ENCODE results near the gene C1orf21.

C1orf21 gene

DNA sequence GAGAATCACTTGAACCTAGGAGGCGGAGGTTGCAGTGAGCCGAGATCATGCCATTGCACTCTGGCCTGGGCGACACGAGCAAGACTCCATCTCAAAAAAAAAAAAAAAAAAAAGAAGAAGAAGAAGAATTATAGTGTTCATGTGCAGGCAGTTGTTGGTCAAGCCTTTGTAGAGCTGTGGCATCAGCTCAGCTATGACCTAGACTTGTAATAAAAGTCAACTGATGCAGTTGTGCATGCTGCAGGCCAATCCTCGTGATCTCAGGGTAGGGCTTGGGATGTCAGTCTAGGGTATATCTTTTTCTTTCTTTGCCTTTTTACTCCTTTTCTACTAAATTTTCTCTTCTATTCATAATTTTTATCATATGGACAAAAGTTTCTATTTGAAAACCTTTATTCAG is 76.2 kb downstream of the C1orf21 start:
- Mint-ChIP-seq H3K4me3 (no peak overlapping the region), H3K27ac (no peak overlapping the region), H3K36me3 (no peaks in the 10 kb centered on the region), H3K4me1 (peaks cover 0 to 4% of the 10 kb centered on the region in 2 donors), H3K27me3 (peaks cover 0 to 3% of the 10 kb centered on the region in 2 donors), H3K9me3 (no peaks in the 10 kb centered on the region)
- no peak for ATAC-seq (replicated peaks)
- no peak for DNase-seq

- peaks cover 0 to 4% of the 10 kb centered on the region in 2 donors for H3K4me1 Mint-ChIP-seq
- no peak overlapping the region for H3K4me3 Mint-ChIP-seq
- peaks cover 0 to 3% of the 10 kb centered on the region in 2 donors for H3K27me3 Mint-ChIP-seq
- no peak overlapping the region for H3K27ac Mint-ChIP-seq
- no peaks in the 10 kb centered on the region for H3K9me3 Mint-ChIP-seq
- H3K36me3 Mint-ChIP-seq, result no peaks in the 10 kb centered on the region
- ATAC-seq (replicated peaks), result no peak
- no peak for DNase-seq
Measured at GRCh38 chr1:184463680-184464079, 76.9 kb downstream of the C1orf21 start.

DNA sequence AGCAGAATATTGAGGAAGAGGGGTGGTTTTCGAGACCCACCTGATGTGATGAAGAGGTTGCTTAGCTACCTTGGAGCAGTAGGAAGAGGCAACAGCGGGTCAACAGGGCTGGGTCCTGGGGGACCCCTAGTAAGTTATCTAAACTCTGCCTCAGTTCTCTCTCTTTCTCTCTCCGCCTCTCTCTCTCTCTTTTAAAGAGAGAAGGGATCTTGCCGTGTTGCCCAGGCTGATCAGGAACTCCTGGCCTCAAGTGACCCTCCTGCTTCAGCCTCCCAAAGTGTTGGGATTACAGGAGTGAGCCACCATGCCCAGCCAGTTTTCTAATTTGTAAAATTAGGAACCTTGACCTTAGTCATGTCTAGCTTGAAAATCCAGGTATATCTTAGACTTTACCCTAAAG is 77.9 kb downstream of the C1orf21 start:
- no peak overlapping the region for H3K27ac Mint-ChIP-seq
- no peaks in the 10 kb centered on the region for H3K9me3 Mint-ChIP-seq
- no peaks in the 10 kb centered on the region for H3K36me3 Mint-ChIP-seq
- peaks cover 0 to 4% of the 10 kb centered on the region in 2 donors for H3K4me1 Mint-ChIP-seq
- no peak for DNase-seq
- no peak overlapping the region for H3K4me3 Mint-ChIP-seq
- no peak for ATAC-seq (replicated peaks)
- peaks cover 0 to 2% of the 10 kb centered on the region in 2 donors for H3K27me3 Mint-ChIP-seq

GRCh38 chr1:184465489-184466146 is 78.8 kb downstream of the C1orf21 start:
- Mint-ChIP-seq H3K9me3 (no peaks in the 10 kb centered on the region), H3K4me3 (no peak overlapping the region), H3K27ac (no peak overlapping the region), H3K27me3 (no peaks in the 10 kb centered on the region), H3K36me3 (no peaks in the 10 kb centered on the region), H3K4me1 (peaks cover 0 to 4% of the 10 kb centered on the region in 2 donors)
- DNase-seq, result no peak
- ATAC-seq (replicated peaks), result no peak

GRCh38 chr1:184467295-184467694 is 80.5 kb downstream of the C1orf21 start:
- no peaks in the 10 kb centered on the region for H3K36me3 Mint-ChIP-seq
- no peaks in the 10 kb centered on the region for H3K27me3 Mint-ChIP-seq
- no peaks in the 10 kb centered on the region for H3K9me3 Mint-ChIP-seq

DNA sequence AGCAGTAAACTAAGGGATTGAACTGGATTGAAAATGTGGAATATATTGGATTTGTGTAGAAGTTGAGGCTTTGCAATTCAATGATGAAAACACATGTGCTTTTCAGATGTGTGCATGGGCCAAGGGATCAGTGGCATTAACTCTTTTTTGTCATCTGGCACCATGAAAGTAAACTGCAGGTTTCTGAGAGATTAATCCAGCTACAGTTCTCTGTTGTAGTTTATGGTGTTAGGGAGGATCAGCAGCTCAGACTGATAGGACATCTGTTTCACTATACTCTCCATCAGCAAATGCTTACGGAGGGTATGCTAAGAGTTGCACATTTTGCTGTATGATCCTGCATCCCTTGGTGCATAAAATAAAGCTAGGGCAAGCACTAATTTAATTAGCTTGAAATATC is 82.6 kb downstream of the C1orf21 start:
- no peak overlapping the region for H3K4me3 Mint-ChIP-seq
- ATAC-seq (replicated peaks), result no peak

More at GRCh38 chr1:184467295-184467694, 80.5 kb downstream of the C1orf21 start:
- H3K27ac Mint-ChIP-seq, result no peak overlapping the region
- H3K4me3 Mint-ChIP-seq, result no peak overlapping the region
- DNase-seq (no peak), ATAC-seq (replicated peaks) (no peak)
- peaks cover 0 to 2% of the 10 kb centered on the region in 2 donors for H3K4me1 Mint-ChIP-seq

DNA sequence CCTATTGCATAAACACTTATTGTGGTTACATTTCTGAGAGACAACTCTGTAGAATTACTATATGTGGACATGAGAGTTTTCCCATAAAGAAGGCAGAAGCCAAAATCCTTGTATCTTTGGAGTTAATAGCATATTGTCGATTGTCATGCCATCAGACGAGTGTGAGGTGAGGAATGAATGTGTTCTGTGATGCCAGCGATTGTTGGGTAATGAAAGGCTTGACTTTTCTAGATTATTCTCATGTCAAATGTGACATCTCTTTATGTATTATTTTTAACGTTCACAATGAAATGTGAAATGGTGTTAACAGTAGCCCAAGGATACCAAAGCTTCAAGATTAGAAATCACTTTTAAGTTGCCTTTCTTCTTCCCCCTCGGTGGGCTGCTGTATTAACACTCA is 84.9 kb downstream of the C1orf21 start:
- no peak for ATAC-seq (replicated peaks)
- Mint-ChIP-seq H3K4me1 (no peaks in the 10 kb centered on the region), H3K4me3 (no peak overlapping the region), H3K36me3 (no peaks in the 10 kb centered on the region), H3K27ac (no peak overlapping the region), H3K27me3 (no peaks in the 10 kb centered on the region), H3K9me3 (peaks cover 0 to 4% of the 10 kb centered on the region in 2 donors)
- no peak for DNase-seq

More for the DNA sequence above, 82.6 kb downstream of the C1orf21 start:
- no peak for DNase-seq
- Mint-ChIP-seq H3K9me3 (no peaks in the 10 kb centered on the region), H3K27me3 (no peaks in the 10 kb centered on the region), H3K36me3 (no peaks in the 10 kb centered on the region), H3K4me1 (no peaks in the 10 kb centered on the region), H3K27ac (no peak overlapping the region)

DNA sequence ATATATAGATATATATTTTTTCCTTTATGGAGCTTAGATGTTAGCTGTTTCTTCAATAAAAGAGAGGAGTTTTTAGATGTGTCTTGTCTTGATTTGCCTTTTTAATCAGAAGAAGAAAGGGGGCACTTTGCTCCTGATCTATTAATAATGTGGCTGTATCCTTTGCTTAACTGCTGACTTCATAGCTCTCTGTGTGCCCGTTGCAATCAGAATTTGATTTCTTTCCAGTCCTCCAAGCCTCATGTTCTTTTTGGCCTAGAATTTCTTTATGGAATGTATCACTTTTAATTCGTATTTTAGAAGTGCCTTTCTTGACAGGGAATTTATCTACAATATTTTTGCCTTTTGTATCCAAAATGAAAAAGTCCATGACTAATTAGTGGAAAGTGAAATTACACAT is 85.3 kb downstream of the C1orf21 start:
- no peak for ATAC-seq (replicated peaks)
- Mint-ChIP-seq H3K4me3 (no peak overlapping the region), H3K27me3 (no peaks in the 10 kb centered on the region), H3K36me3 (no peaks in the 10 kb centered on the region), H3K27ac (no peak overlapping the region), H3K4me1 (no peaks in the 10 kb centered on the region), H3K9me3 (peaks cover 0 to 4% of the 10 kb centered on the region in 2 donors)
- no peak for DNase-seq

GRCh38 chr1:184473176-184473966 is 86.5 kb downstream of the C1orf21 start:
- Mint-ChIP-seq H3K4me3 (no peak overlapping the region), H3K27me3 (no peaks in the 10 kb centered on the region), H3K4me1 (no peaks in the 10 kb centered on the region), H3K9me3 (peaks cover 0 to 4% of the 10 kb centered on the region in 2 donors), H3K36me3 (no peaks in the 10 kb centered on the region), H3K27ac (no peak overlapping the region)
- ATAC-seq (replicated peaks) (no peak), DNase-seq (no peak)

DNA sequence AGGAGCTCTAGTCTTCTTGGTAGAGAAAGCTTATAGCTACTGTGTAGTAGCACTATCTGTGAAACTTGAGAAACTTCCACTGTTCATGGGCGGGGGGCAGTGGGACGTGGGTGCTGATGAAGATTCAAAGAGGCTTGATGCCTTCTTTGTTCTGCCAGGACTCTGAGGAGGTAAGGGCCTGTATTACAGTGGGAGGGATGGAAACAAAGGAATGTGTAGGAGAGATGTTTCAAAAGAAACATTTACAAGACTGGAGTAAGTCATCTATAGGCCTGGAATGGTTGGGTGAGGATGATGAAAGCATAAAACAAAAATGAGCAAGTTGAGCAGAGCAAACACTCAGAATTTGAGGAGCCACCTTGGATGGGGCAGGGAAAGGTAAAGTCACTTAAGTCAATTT is 89.4 kb downstream of the C1orf21 start:
- no peak for DNase-seq
- no peak overlapping the region for H3K27ac Mint-ChIP-seq
- no peak for ATAC-seq (replicated peaks)
- H3K36me3 Mint-ChIP-seq, result no peaks in the 10 kb centered on the region
- H3K4me1 Mint-ChIP-seq, result no peaks in the 10 kb centered on the region
- H3K4me3 Mint-ChIP-seq, result no peak overlapping the region
- peaks cover 0 to 4% of the 10 kb centered on the region in 2 donors for H3K9me3 Mint-ChIP-seq
- no peaks in the 10 kb centered on the region for H3K27me3 Mint-ChIP-seq

- Mint-ChIP-seq H3K9me3 (peaks cover 0 to 4% of the 10 kb centered on the region in 2 donors), H3K36me3 (no peaks in the 10 kb centered on the region), H3K27ac (no peak overlapping the region), H3K4me3 (no peak overlapping the region), H3K4me1 (peaks cover 0 to 4% of the 10 kb centered on the region in 2 donors), H3K27me3 (no peaks in the 10 kb centered on the region)
- ATAC-seq (replicated peaks), result no peak
- no peak for DNase-seq
Measured at GRCh38 chr1:184479435-184480167, 92.8 kb downstream of the C1orf21 start.

GRCh38 chr1:184480736-184481135 is 93.9 kb downstream of the C1orf21 start:
- no peak overlapping the region for H3K27ac Mint-ChIP-seq
- H3K9me3 Mint-ChIP-seq, result peaks cover 0 to 3% of the 10 kb centered on the region in 2 donors
- no peaks in the 10 kb centered on the region for H3K27me3 Mint-ChIP-seq
- H3K4me3 Mint-ChIP-seq, result no peak overlapping the region
- ATAC-seq (replicated peaks), result no peak
- DNase-seq, result no peak
- no peaks in the 10 kb centered on the region for H3K36me3 Mint-ChIP-seq
- peaks cover 0 to 4% of the 10 kb centered on the region in 2 donors for H3K4me1 Mint-ChIP-seq

- H3K27ac Mint-ChIP-seq, result no peak overlapping the region
- no peak overlapping the region for H3K4me3 Mint-ChIP-seq
- no peaks in the 10 kb centered on the region for H3K36me3 Mint-ChIP-seq
- H3K4me1 Mint-ChIP-seq, result peaks cover 1 to 8% of the 10 kb centered on the region in 2 donors
- H3K9me3 Mint-ChIP-seq, result no peaks in the 10 kb centered on the region
- DNase-seq (no peak), ATAC-seq (replicated peaks) (no peak)
- H3K27me3 Mint-ChIP-seq, result no peaks in the 10 kb centered on the region
Measured at GRCh38 chr1:184482136-184482535, 95.3 kb downstream of the C1orf21 start.

DNA sequence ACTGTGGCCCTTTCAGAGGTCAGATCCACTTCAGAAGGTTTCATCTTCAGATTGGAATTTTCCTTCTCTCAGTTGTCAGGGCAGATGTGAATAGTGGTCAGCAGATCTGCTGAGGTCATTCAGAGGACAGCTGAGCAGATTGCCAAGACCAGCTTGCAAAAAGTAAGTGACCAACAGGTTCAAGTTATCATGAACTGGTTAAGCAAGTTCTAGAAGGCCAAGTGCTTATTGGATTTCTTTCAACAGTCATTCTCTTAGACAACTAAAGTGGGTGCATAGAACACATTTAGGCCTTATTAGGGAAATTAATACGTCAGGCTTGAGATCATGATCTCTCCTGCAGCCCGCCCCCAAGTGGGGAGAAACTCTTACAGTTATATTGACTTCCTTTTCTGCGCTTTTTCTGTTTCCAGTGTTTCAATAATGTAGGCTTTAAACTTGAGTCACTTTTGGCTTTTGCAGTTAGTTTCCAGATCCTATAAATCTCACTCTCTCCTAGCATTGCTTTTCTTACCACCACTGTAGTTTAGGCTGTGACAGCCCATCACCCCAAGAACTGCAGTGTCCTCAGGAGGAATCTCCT is 96.4 kb downstream of the C1orf21 start:
- H3K36me3 Mint-ChIP-seq, result no peaks in the 10 kb centered on the region
- no peak for ATAC-seq (replicated peaks)
- no peaks in the 10 kb centered on the region for H3K9me3 Mint-ChIP-seq
- DNase-seq, result no peak
- H3K4me1 Mint-ChIP-seq, result peaks cover 1 to 10% of the 10 kb centered on the region in 2 donors
- no peak overlapping the region for H3K4me3 Mint-ChIP-seq
- no peaks in the 10 kb centered on the region for H3K27me3 Mint-ChIP-seq
- H3K27ac Mint-ChIP-seq, result no peak overlapping the region
